ENCODE measurements around the gene FOXM1. TPM values are rescaled to one million over a fixed set of nuclear protein-coding genes. Genes with fewer than 3 reads are reported as not detected.

The FOXM1 gene
- total RNA-seq, 2 experiments from 2014 or later = 102 to 109 TPM

Other genes with a start within 250 kb of the FOXM1 start
- gene FKBP4, start 82.2 kb downstream of the FOXM1 start, total RNA-seq = 10 to 100 TPM; 62.6 to 70.7 TPM
- 10 to 100 TPM; 25.9 to 29.5 TPM for gene ITFG2, start 64.5 kb downstream of the FOXM1 start, total RNA-seq
- gene NRIP2, start 42.1 kb downstream of the FOXM1 start, total RNA-seq = not detected
- gene TEX52, start 20.1 kb downstream of the FOXM1 start, total RNA-seq = under 1 TPM in 1 of 2 experiments, not detected in 1; 0.20 TPM
- gene RHNO1, start within 50 bp of the FOXM1 start, total RNA-seq = 10 to 100 TPM; 65.3 to 70.6 TPM
- gene TULP3, start 13.7 kb upstream of the FOXM1 start, total RNA-seq = 1 to 10 TPM; 8.4 to 8.8 TPM
- under 1 TPM; 0.68 to 0.83 TPM for gene TEAD4, start 82.2 kb upstream of the FOXM1 start, total RNA-seq
- gene TSPAN9, start 200.2 kb upstream of the FOXM1 start, total RNA-seq = under 1 TPM; 0.18 to 0.28 TPM